ENCODE measurements around the gene DHX30.

The DHX30 gene

DNA sequence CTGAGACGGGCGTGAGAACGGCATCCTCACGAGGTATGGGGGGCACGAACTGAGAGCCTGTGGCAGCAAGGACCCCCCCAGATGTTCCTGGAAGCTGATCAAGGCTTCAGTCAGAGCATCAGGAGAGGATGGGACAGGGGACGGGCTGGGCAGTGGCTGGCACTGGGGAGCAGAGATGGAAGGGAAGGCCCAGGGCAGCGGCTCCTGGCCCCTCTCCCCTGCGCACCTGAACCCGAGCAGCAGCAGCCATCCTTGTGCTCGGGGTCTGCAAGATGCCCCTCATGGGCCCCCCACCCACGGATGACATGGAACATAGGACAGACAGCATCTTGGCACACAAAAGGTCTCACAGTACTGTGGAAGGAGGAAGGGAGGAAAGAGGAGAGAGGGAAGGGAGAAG lies 51.3 kb downstream of the DHX30 start:
- no peak overlapping the region for H3K4me3 ChIP-seq (ENCODE audit: low read length)
- no peak for TF ChIP-seq ZNF274 (IDR thresholded peaks at IDR 0.05; ENCODE audit: low read depth, low read length)

- no peak for TF ChIP-seq ZNF274 (IDR thresholded peaks at IDR 0.05; ENCODE audit: low read depth, low read length)
- no peak overlapping the region for H3K4me3 ChIP-seq (ENCODE audit: low read length)
These were observed 52.0 kb downstream of the DHX30 start for GRCh38 chr3:47854720-47855455.

GRCh38 chr3:47855461-47856383 lies 52.8 kb downstream of the DHX30 start:
- TF ChIP-seq ZNF274 (IDR thresholded peaks at IDR 0.05; ENCODE audit: low read depth, low read length) = no peak
- H3K4me3 ChIP-seq (ENCODE audit: low read length) = no peak overlapping the region

- H3K4me3 ChIP-seq (ENCODE audit: low read length) = no peak overlapping the region
- TF ChIP-seq ZNF274 (IDR thresholded peaks at IDR 0.05; ENCODE audit: low read depth, low read length) = no peak
These were observed 53.7 kb downstream of the DHX30 start for GRCh38 chr3:47856669-47857068.

DNA sequence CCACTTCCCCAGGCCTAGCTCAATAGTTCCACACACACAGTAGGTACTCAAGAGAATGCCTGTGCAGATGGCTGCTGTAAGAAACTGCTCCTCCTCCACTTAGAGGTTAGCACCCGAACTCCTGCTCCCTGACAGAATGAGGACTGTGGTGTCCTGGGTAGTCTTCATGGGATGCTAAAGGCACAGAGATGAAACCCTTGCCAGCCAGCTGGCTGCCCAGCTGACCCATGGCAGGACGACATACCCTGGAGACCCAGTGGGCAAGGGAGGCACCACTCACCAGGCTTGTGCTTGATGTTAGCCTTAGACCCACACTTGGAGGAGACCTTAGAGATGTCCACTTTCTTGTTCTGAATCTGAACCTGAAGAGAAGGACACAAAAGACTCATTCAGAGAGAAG lies 54.2 kb downstream of the DHX30 start:
- TF ChIP-seq ZNF274 (IDR thresholded peaks at IDR 0.05; ENCODE audit: low read depth, low read length) = no peak
- H3K4me3 ChIP-seq (ENCODE audit: low read length) = no peak overlapping the region

- no peak for TF ChIP-seq ZNF274 (IDR thresholded peaks at IDR 0.05; ENCODE audit: low read depth, low read length)
- no peak overlapping the region for H3K4me3 ChIP-seq (ENCODE audit: low read length)
These were observed 57.1 kb downstream of the DHX30 start for GRCh38 chr3:47859956-47860605.

DNA sequence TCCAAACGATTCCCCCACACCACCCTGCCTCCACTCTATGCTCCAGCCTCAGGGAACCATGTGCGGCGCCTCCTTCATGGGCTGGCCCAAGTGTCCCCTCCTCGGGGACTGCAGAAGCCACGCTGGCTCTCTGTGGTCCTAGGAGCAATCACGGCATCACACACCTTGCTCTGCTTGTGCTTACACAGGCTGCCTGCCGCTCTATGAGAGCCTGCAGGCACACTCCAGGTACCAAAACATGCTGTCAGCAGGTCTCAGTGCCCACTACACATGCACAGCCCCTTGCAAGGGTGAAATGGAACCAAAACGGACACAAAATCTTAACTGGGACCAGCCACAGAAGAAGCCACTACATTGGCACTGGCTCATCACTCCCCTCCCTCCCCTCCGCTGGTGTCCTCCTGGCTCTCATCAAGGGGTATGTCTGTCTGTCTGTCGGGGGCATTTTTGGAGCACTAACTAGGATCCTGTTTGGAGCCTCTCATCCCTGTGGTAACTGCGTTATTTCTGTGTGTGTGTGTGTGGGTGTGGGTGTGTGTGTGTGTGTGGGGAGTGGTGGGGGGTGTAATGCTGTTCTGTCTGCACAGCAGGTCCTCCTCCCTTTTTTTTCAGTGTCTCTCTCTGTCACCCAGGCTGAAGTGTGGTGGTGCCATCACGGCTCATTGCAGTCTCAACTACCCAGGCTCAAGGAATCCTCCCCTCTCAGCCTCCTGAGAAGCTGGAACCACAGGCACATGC lies 60.6 kb downstream of the DHX30 start:
- no peak for TF ChIP-seq ZNF274 (IDR thresholded peaks at IDR 0.05; ENCODE audit: low read depth, low read length)
- no peak overlapping the region for H3K4me3 ChIP-seq (ENCODE audit: low read length)

- no peak overlapping the region for H3K4me3 ChIP-seq (ENCODE audit: low read length)
- no peak for TF ChIP-seq ZNF274 (IDR thresholded peaks at IDR 0.05; ENCODE audit: low read depth, low read length)
These were observed 62.3 kb downstream of the DHX30 start for GRCh38 chr3:47865192-47865591.

DNA sequence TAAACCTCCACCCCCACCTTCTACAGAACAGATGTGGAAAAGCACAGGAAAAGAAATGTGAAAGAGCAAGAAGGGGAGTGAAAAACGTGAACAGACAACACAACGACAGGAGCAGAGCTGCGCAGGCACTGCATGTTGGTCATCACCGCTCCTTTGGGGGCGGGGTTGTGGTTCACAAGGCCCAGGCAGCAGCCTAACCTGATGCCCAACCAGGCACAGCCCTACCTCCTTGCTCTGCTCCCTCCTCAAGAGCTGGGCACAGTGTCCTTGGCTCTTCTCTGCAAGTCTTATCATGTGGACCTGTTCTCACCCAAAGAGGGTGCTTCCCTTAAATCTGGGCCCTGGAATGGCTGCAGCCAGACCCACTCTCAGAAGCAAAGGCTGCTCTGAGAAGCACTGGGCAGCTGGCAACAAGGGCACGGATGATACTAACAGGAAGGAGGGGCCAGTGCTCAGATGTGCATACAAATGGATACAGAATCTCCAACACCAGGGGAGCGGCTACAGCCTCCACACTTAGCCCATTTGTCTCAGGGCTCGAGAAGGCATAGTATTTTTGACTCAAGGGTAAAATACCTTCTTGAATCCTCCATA lies 64.6 kb downstream of the DHX30 start:
- no peak overlapping the region for H3K4me3 ChIP-seq (ENCODE audit: low read length)
- TF ChIP-seq ZNF274 (IDR thresholded peaks at IDR 0.05; ENCODE audit: low read depth, low read length) = no peak

DNA sequence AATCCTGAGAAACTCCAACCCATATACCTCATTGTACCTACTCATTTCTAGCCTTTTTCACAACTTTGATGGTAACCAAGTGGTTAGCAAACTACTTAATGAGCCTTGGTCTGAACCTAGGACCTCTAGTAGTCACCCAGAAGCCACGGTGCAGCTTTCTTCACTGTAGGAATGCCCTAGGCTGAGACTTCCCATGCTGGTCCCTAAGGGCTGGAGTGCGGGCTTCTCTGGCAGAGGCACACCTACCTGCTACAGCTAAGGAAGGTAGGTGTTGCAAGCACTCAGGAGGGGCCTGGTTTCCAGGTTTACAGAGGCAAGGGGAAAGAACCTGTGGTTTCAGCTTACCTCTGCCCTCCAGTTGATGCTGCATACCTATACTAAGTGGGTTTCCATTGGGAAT lies 65.4 kb downstream of the DHX30 start:
- TF ChIP-seq ZNF274 (IDR thresholded peaks at IDR 0.05; ENCODE audit: low read depth, low read length) = no peak

DNA sequence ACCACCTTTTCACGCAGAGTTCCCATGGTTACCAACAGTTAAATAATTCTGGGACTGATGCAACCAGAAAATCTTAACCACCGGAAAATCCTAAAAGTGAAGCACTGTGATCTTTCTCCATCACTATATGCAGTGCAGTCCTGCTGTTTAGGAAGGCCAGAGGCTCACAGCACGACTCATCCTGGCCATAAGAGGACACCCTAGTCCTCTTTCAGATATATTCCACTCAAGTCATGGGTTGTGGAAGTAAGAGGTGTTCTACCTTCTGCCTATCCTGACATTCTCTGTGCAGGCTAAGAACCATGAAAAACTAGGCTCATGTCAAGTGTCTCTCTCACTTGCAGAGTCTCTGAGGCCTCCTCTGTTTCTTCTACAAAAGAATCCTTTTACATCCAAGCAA lies 67.2 kb downstream of the DHX30 start:
- TF ChIP-seq ZNF274 (IDR thresholded peaks at IDR 0.05; ENCODE audit: low read depth, low read length) = no peak

More for the DNA sequence above, 65.4 kb downstream of the DHX30 start:
- no peak overlapping the region for H3K4me3 ChIP-seq (ENCODE audit: low read length)

DNA sequence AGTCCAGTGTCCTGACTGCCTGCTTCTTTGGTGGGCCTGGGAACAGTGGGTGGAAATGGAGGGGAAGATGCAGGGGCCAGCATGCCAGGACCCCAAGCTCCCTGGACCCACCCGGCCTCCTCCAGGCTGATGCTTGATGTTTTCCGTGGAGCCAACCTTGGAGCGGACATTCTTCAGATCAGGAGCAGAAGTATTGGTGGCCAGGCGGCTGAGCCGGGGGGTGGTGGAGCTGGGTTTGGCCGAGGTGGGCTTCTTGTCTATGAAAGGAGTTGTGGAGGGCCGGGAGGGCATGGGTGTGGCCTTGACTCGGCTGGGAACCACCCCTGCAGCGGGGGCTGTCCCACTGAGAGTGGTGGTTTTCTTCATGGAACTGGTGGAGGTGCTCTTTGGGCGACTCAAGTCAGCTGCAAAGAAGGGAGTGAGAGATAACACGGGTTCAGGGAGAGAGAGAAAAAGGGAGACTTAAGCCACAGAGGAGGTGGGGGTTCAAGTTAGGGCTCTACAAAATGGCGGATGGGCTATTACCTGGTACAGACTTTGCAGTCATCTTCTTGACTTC lies 67.8 kb downstream of the DHX30 start:
- no peak for TF ChIP-seq ZNF274 (IDR thresholded peaks at IDR 0.05; ENCODE audit: low read depth, low read length)
- H3K4me3 ChIP-seq (ENCODE audit: low read length) = no peak overlapping the region

More for the DNA sequence above, 67.2 kb downstream of the DHX30 start:
- no peak overlapping the region for H3K4me3 ChIP-seq (ENCODE audit: low read length)

GRCh38 chr3:47871389-47871788 lies 68.5 kb downstream of the DHX30 start:
- TF ChIP-seq ZNF274 (IDR thresholded peaks at IDR 0.05; ENCODE audit: low read depth, low read length) = no peak
- no peak overlapping the region for H3K4me3 ChIP-seq (ENCODE audit: low read length)
